Activated CD4-positive, alpha-beta memory T cell treated with anti-CD3 and anti-CD28 coated beads, Interleukin-2, amount 10 ng/mL, durations not matched to agents 7 days and 5 days (primary cell): ENCODE results near the gene GNPTAB. TPM values are rescaled to one million over a fixed set of nuclear protein-coding genes. Genes with fewer than 3 reads are reported as not detected.

Experiments used
- CTCF ChIA-PET: fragments of 350-600 bp; sonication (Branson Sonifier 250); formaldehyde crosslinking; loops from one replicate; lab custom pipeline; 2021; ENCODE audit warnings: antibody characterized with exemption, inconsistent platforms; lab: Charles Lee
- POLR2A ChIA-PET: fragments of 350-600 bp; sonication (Branson Sonifier 250); formaldehyde crosslinking; loops from one replicate; lab custom pipeline; 2021; ENCODE audit warnings: antibody characterized with exemption; lab: Charles Lee
- DNase-seq: peaks from one replicate; pipeline ENCODE4 v3.0.0-alpha.2; 2020
- H3K27ac Mint-ChIP-seq: one replicate; pipeline ENCODE4 v1.8.0; 2021; ENCODE audit warnings: mild to moderate bottlenecking, mixed read lengths
- H3K27me3 Mint-ChIP-seq: one replicate; pipeline ENCODE4 v1.8.0; 2021; ENCODE audit warnings: mixed read lengths
- H3K36me3 Mint-ChIP-seq: one replicate; pipeline ENCODE4 v1.8.0; 2021; ENCODE audit warnings: low read depth, mixed read lengths
- H3K4me1 Mint-ChIP-seq: one replicate; pipeline ENCODE4 v1.8.0; 2021; ENCODE audit warnings: mixed read lengths
- H3K4me3 Mint-ChIP-seq: one replicate; pipeline ENCODE4 v1.8.0; 2021; ENCODE audit warnings: mild to moderate bottlenecking, mixed read lengths
- H3K9me3 Mint-ChIP-seq: one replicate; pipeline ENCODE4 v1.8.0; 2021; ENCODE audit warnings: mixed read lengths
- total RNA-seq, 2 experiments: library from RNA; stranded (reverse); gene quantifications; one replicate each; pipeline ENCODE4 v1.2.3, GENCODE V29; 2021

GNPTAB gene
- total RNA-seq, 2 experiments from 2014 or later = 55.0 to 57.5 TPM

DNA sequence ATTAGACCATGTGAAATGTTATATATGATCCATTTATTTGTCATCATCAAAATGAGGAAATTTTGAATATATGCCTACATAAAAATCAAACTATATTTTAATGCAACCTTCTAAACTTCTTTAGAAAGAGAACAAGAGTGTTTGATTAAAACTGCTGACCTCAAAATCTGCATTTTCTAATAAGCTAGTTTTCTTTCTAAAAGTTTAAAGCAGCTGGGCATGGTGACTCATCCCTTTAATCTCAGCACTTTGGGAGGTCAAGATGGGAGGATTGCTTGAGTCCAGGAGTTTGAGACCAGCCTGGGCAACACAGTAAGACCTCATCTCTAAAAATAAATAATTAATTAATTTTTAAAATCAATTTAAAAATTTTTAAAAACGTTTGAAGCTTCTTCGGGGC, 36.2 kb downstream of the GNPTAB start:
- Mint-ChIP-seq H3K4me1 (peaks cover 77% of the 10 kb centered on the region), H3K27me3 (no peaks in the 10 kb centered on the region), H3K27ac (peak overlapping the region; percentile 70), H3K9me3 (no peaks in the 10 kb centered on the region), H3K4me3 (no peak overlapping the region), H3K36me3 (peaks cover 52% of the 10 kb centered on the region)
- ChIA-PET CTCF (interaction anchor here (0.8 to 7.4 kb wide), 8 partner anchors 15 to 83 kb away, joined by 3 to 114 read pairs (median 14); partner anchors contain the start of genes DRAM1 and GNPTAB), POLR2A (interaction anchor here (1.2 to 8.2 kb wide), 7 partner anchors 11 to 267 kb away, joined by 3 to 148 read pairs (median 4); partner anchors contain the start of genes GNPTAB and WASHC3)
- DNase-seq = no peak

DNA sequence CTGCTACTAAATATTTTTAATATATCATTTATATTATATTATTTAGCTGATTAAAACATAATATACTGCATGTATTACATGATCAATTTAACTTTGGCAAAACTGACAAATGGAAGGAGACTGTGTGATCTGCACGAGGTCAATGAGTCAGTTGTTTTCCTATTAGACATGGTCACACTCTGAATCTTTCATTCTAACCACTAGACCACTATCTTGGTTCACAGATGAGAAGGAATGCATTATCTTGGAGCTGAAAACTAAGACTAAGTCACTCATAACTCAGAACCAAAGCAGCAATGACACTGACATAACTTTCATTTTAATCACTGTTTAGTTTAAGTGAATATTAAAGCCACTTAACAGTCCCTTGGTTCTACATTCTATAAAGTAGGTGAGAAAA, 37.4 kb downstream of the GNPTAB start:
- no peaks in the 10 kb centered on the region for H3K27me3 Mint-ChIP-seq
- peak overlapping the region; percentile 73 for H3K27ac Mint-ChIP-seq
- POLR2A ChIA-PET = interaction anchor here (0.5 to 8.2 kb wide), 9 partner anchors 9 to 514 kb away, joined by 3 to 148 read pairs (median 4); partner anchors contain the start of genes ARL1 and GNPTAB
- CTCF ChIA-PET = interaction anchor here (0.6 to 7.4 kb wide), 7 partner anchors 14 to 46 kb away, joined by 3 to 114 read pairs (median 18); partner anchors contain the start of gene GNPTAB
- peaks cover 52% of the 10 kb centered on the region for H3K36me3 Mint-ChIP-seq
- peak overlapping the region; percentile 28 for H3K4me3 Mint-ChIP-seq
- H3K4me1 Mint-ChIP-seq = peaks cover 66% of the 10 kb centered on the region
- H3K9me3 Mint-ChIP-seq = no peaks in the 10 kb centered on the region
- no peak for DNase-seq

DNA sequence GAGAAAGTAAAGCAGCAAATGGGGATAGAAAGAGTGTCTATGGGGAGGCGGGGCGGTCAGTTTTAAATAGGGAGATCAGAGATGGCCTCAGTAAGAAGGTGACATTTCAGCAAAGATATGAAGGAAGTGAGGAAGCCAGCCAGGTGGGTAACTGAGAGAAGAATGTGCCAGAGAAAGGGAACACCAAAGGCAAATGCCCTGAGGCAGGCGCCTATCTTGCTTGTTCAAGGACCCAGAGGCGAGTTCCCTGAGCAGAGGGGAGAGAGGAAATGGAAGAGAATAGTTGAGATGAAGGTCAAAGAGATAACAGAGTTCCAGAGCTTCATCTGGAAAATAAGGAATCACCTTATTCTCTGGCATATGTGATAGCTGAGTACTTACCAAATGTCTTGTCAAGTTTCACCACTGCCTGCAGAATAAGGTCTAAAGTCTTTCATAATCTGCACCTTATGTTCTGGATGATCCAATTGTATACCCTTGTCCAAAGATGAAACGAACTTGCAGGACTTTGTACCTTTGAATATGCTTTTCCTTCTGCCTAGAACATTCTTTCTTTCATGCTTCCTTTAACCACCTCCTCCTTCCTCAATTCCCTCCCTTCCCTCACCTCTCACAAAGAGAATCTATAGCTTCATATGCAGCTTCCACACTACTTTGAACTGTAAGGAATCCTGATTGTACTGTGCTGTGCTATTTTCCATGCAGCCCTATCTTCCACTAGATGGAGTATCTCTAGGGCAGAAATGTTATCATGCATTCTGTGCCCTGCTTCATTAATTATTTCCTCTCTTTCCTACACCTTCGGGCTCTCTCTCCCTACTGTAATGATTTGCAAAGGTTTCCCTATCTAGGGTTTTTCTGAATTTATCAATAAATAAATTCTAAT, 38.5 kb downstream of the GNPTAB start:
- Mint-ChIP-seq H3K36me3 (peaks cover 45% of the 10 kb centered on the region), H3K4me3 (no peak overlapping the region), H3K27me3 (no peaks in the 10 kb centered on the region), H3K27ac (peak overlapping the region; percentile 24), H3K4me1 (peaks cover 57% of the 10 kb centered on the region), H3K9me3 (no peaks in the 10 kb centered on the region)
- CTCF ChIA-PET = interaction anchor here (0.7 to 7.4 kb wide), 5 partner anchors 13 to 47 kb away, joined by 3 to 114 read pairs (median 24); partner anchors contain the start of gene GNPTAB
- POLR2A ChIA-PET = interaction anchor here (0.7 to 8.2 kb wide), 10 partner anchors 9 to 385 kb away, joined by 3 to 148 read pairs (median 4); partner anchors contain the start of genes ARL1 and GNPTAB
- no peak for DNase-seq

DNA sequence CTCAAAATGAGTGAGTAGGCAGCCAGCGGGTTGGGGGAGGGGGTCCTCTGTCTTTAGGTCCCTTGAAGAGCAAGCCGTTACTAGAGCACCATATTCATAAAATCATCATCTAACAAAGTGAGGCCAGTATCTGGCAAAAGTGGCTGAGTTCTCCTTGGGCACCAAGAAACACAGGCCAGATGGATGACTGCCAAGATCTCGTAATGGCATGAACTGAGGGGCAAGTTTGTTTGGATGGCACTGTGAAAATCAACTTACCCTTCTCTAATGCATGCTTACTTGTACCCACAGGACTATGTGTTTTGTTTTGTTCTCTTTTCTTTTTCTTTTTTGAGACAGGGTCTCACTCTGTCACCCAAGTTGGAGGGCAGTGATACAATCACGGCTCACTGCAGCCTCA, 41.6 kb downstream of the GNPTAB start:
- Mint-ChIP-seq H3K27me3 (no peaks in the 10 kb centered on the region), H3K36me3 (peaks cover 40% of the 10 kb centered on the region), H3K27ac (no peak overlapping the region), H3K9me3 (no peaks in the 10 kb centered on the region), H3K4me3 (no peak overlapping the region), H3K4me1 (peaks cover 36% of the 10 kb centered on the region)
- DNase-seq = no peak
- CTCF ChIA-PET = interaction anchor here (0.6 to 7.4 kb wide), 2 partner anchors 40 to 47 kb away, joined by 3 to 114 read pairs; partner anchors contain the start of gene GNPTAB
- POLR2A ChIA-PET = no interaction called here

DNA sequence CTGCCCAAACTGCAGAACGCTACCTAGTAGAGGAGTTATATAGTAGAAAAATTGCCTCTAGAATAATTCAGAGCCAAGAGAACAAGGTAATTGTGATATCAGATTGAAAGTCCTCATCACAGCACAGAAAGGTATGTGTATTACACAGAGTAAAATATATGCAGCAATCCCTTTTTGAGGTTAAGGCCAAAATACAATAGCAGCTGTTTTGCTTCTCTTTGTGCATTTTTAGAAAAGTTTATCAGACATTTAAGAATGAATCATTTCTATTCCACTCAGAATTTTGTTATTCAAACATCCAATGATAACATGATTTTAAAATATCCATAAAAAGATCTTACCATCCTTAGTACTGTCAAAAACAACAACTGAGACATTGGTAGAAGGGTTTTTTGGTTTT, 45.1 kb downstream of the GNPTAB start:
- peaks cover 42% of the 10 kb centered on the region for H3K36me3 Mint-ChIP-seq

DNA sequence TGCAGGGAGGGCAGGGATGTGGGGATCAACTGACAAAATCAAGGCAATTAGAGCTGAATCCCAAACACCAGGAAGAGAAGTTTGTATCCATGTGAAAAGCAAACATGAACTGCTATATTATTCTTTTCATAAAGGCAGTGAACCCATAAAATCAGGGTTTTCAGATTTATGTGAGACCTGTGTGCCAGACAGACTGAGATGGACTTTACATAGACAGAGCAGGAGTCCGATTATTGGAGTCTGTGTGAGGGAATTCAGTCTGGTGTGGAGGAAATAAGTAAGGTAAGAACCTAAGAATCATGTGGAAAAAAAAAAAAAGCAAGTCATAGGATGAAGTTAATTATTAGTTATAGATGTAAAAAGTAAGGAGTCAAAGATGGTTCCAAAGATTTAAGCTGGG, 46.4 kb downstream of the GNPTAB start:
- Mint-ChIP-seq H3K36me3 (peaks cover 44% of the 10 kb centered on the region), H3K4me1 (peaks cover 37% of the 10 kb centered on the region), H3K27me3 (no peaks in the 10 kb centered on the region), H3K4me3 (no peak overlapping the region), H3K27ac (no peak overlapping the region), H3K9me3 (no peaks in the 10 kb centered on the region)
- DNase-seq = no peak
- CTCF ChIA-PET = interaction anchor here (0.7 to 1.4 kb wide), 3 partner anchors 34 to 46 kb away, joined by 4 to 5 read pairs (median 4); partner anchors contain the start of gene GNPTAB
- POLR2A ChIA-PET = interaction anchor here (0.8 to 1.5 kb wide), 5 partner anchors 8 to 49 kb away, joined by 3 to 4 read pairs (median 3); partner anchors contain the start of gene GNPTAB

More for the DNA sequence above, 45.1 kb downstream of the GNPTAB start:
- ChIA-PET POLR2A (interaction anchor here (1.1 kb wide), 1 partner anchor 43 kb away, joined by 4 read pairs; no protein-coding TSS in a partner anchor), CTCF (interaction anchor here (0.5 kb wide), 1 partner anchor 28 kb away, joined by 5 read pairs; no protein-coding TSS in a partner anchor)
- H3K27ac Mint-ChIP-seq = no peak overlapping the region
- H3K27me3 Mint-ChIP-seq = no peaks in the 10 kb centered on the region
- no peaks in the 10 kb centered on the region for H3K9me3 Mint-ChIP-seq
- H3K4me3 Mint-ChIP-seq = no peak overlapping the region
- H3K4me1 Mint-ChIP-seq = peaks cover 33% of the 10 kb centered on the region
- DNase-seq = no peak

DNA sequence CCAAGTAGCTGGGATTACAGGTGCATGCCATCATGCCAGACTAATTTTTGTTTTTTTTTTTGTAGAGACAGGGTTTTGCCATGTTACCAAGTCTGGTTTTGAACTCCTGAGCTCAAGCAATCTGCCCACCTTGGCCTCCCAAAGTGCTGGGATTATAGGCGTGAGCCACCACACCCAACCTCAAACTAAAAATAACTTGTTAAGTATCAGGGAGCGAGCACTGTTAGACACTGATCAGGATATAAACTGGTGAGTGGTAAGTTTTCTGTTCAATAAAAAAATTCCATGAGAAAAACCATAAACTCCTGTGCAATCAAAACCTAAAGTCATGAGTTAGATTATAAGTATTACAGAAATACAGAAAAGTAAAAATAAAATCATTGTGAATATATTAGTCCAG, 46.9 kb downstream of the GNPTAB start:
- CTCF ChIA-PET = interaction anchor here (1.0 to 1.4 kb wide), 2 partner anchors 40 to 47 kb away, joined by 4 to 5 read pairs; partner anchors contain the start of gene GNPTAB
- POLR2A ChIA-PET = interaction anchor here (0.8 to 1.5 kb wide), 3 partner anchors 9 to 47 kb away, joined by 3 to 4 read pairs (median 3); partner anchors contain the start of gene GNPTAB
- peaks cover 39% of the 10 kb centered on the region for H3K4me1 Mint-ChIP-seq
- H3K27ac Mint-ChIP-seq = no peak overlapping the region
- no peaks in the 10 kb centered on the region for H3K27me3 Mint-ChIP-seq
- H3K9me3 Mint-ChIP-seq = no peaks in the 10 kb centered on the region
- no peak overlapping the region for H3K4me3 Mint-ChIP-seq
- peaks cover 43% of the 10 kb centered on the region for H3K36me3 Mint-ChIP-seq
- DNase-seq = no peak

DNA sequence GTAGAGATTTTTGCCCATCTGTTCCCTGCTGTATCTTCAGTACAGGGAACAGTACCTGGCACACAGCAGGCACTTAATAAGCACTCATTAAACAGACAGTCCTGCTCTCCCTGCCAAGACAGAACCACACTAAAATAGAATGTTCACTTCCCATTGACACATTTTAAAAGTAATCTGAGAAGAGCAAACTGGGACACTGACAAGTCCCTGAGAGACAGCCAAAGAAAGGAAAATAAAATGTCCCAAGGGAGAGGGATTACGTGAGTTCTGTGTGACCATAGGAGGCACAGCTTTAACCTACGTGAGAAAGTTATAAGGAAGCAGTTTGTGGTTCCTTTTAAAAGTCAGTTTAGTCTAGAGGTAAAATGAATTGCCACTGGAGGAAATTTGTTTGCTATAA, 47.6 kb downstream of the GNPTAB start:
- ChIA-PET CTCF (interaction anchor here (1.0 to 1.4 kb wide), 2 partner anchors 41 to 47 kb away, joined by 4 to 5 read pairs; partner anchors contain the start of gene GNPTAB), POLR2A (interaction anchor here (1.5 kb wide), 1 partner anchor 9 kb away, joined by 4 read pairs; no protein-coding TSS in a partner anchor)
- H3K9me3 Mint-ChIP-seq = no peaks in the 10 kb centered on the region
- peaks cover 43% of the 10 kb centered on the region for H3K36me3 Mint-ChIP-seq
- no peak for DNase-seq
- peaks cover 42% of the 10 kb centered on the region for H3K4me1 Mint-ChIP-seq
- no peaks in the 10 kb centered on the region for H3K27me3 Mint-ChIP-seq
- H3K4me3 Mint-ChIP-seq = no peak overlapping the region
- no peak overlapping the region for H3K27ac Mint-ChIP-seq

DNA sequence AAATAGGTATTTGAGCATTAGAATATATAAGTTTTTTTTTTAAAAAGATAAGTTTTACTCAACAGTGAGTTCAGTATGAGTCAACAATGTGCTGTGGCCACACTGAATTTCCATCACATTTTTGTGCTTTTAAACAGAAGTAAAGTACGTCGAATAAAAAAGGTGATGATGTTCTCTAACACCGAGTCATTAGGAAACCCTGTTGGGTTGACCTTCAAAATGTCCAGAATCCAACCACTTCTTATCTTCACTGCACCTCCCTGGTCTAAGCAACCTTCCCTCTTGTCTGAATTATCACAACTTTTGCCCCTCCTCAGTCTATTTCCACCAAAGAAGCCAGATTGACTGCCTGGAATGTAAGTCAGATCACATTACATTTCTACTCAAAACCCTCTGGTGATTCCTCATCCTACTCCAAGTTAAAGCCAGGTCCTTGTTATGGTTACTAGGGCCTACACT, 48.5 kb downstream of the GNPTAB start:
- Mint-ChIP-seq H3K4me3 (no peak overlapping the region), H3K27me3 (no peaks in the 10 kb centered on the region), H3K27ac (peak overlapping the region; percentile 0), H3K36me3 (peaks cover 48% of the 10 kb centered on the region), H3K9me3 (no peaks in the 10 kb centered on the region), H3K4me1 (peaks cover 49% of the 10 kb centered on the region)
- ChIA-PET POLR2A (interaction anchor here (0.7 to 3.1 kb wide), 4 partner anchors 9 to 49 kb away, joined by 3 to 16 read pairs (median 4); partner anchors contain the start of gene GNPTAB), CTCF (interaction anchor here (2.5 to 6.5 kb wide), 2 partner anchors 10 to 11 kb away, joined by 8 to 31 read pairs; no protein-coding TSS in a partner anchor)
- DNase-seq = no peak

DNA sequence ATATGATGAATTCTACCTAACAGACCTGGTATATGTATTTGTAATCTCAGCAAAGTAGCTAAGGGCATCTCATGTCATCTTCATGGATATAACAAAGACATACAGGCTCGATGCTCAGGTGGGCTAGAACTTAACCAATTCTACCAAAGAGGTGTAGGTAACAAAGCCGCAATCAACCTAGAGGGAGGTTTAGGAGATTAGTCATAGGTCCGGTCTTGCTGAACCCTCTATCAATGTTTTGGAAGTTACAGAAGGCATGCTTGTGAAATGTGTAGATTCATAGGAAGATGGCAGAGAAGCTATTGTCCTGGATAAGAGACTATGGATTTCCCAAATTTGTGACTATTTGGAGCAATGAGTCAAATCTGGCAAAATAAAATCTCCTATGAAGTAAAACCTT, 48.9 kb downstream of the GNPTAB start:
- Mint-ChIP-seq H3K27me3 (no peaks in the 10 kb centered on the region), H3K36me3 (peaks cover 53% of the 10 kb centered on the region), H3K4me3 (no peak overlapping the region), H3K9me3 (no peaks in the 10 kb centered on the region), H3K27ac (peak overlapping the region; percentile 61), H3K4me1 (peaks cover 53% of the 10 kb centered on the region)
- DNase-seq = no peak
- POLR2A ChIA-PET = interaction anchor here (0.7 to 3.1 kb wide), 4 partner anchors 10 to 49 kb away, joined by 3 to 16 read pairs (median 4); partner anchors contain the start of gene GNPTAB
- CTCF ChIA-PET = interaction anchor here (0.9 to 6.5 kb wide), 5 partner anchors 10 to 58 kb away, joined by 4 to 42 read pairs (median 8); partner anchors contain the start of gene GNPTAB

DNA sequence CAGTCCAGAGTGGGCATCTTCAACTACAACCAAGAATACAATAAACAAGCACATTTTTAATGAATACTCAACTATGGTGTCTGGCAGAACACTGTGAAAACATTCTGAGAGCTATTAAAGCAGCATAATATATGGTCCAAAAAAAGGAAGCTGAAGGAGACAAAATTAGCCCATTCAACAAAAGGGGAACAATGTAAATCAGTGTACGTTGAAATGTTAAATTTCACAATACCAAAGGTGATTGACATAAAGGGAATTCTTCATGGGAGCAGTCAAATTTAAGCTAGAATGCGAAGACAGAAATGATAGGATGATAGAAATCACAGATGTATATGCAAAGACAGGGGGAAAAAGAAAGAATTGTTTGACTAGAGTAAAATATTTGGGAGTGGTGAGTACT, 50.2 kb downstream of the GNPTAB start:
- Mint-ChIP-seq H3K4me1 (peaks cover 53% of the 10 kb centered on the region), H3K4me3 (no peak overlapping the region), H3K27me3 (no peaks in the 10 kb centered on the region), H3K9me3 (no peaks in the 10 kb centered on the region), H3K36me3 (peaks cover 58% of the 10 kb centered on the region), H3K27ac (peak overlapping the region; percentile 61)
- ChIA-PET POLR2A (interaction anchor here (0.9 to 3.1 kb wide), 5 partner anchors 8 to 47 kb away, joined by 3 to 16 read pairs (median 5); no protein-coding TSS in a partner anchor), CTCF (interaction anchor here (0.7 to 6.5 kb wide), 7 partner anchors 9 to 421 kb away, joined by 3 to 42 read pairs (median 12); partner anchors contain the start of gene GNPTAB)
- no peak for DNase-seq

DNA sequence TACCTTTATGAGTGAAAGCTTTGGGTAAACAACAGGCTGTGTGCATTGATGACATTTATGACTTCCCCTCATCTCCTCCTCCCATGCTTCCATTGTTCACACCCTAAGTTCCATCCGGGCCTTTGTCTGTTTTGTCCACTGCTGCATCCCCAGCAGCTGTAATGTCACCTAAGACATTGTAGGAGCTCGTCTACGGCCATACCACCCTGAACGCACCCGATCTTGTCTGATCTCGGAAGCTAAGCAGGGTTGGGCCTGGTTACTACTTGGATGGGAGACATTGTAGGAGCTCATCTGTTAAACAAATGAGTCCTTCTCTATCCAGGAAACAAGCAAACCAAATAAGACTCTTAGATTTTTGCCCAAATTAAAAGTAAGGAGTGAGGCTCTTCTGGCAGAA, 51.1 kb downstream of the GNPTAB start:
- H3K4me3 Mint-ChIP-seq = no peak overlapping the region
- H3K27me3 Mint-ChIP-seq = no peaks in the 10 kb centered on the region
- H3K9me3 Mint-ChIP-seq = no peaks in the 10 kb centered on the region
- no peak for DNase-seq
- peaks cover 54% of the 10 kb centered on the region for H3K36me3 Mint-ChIP-seq
- ChIA-PET POLR2A (interaction anchor here (0.9 to 3.1 kb wide), 6 partner anchors 7 to 48 kb away, joined by 3 to 16 read pairs (median 5); no protein-coding TSS in a partner anchor), CTCF (interaction anchor here (0.6 to 6.5 kb wide), 8 partner anchors 8 to 61 kb away, joined by 3 to 42 read pairs (median 10); partner anchors contain the start of gene GNPTAB)
- H3K4me1 Mint-ChIP-seq = peaks cover 55% of the 10 kb centered on the region
- H3K27ac Mint-ChIP-seq = no peak overlapping the region
